Measurements from ENCODE around the gene CTNNA2. TPM values are rescaled to one million over a fixed set of nuclear protein-coding genes. Genes with fewer than 3 reads are reported as not detected.

Gene CTNNA2
- total RNA-seq, 1 experiment from 2014 or later, result 5.5 TPM

DNA sequence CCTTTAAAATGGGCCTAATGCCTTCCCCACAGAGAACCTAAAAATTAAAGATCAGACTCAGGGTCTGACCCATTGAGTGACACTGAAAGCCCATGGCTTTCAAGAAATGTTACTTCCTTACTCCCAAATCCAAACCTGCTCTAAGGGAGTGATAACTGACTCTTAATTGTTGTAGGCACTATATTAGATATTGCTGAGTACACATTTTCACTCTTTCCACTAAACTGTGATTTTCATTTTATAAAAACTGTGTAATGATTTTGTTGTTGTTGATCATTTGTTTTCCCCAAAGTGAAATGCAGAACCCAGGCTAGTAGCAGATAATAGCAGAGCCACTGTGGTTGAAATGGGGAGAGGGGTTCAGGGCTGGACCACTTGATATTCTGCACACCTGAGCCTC, 704.6 kb downstream of the CTNNA2 start:
- H3K79me2 ChIP-seq (ENCODE audit: insufficient read depth, low read length), result no peaks in the 10 kb centered on the region
- Mint-ChIP-seq H3K4me1 (no peaks in the 10 kb centered on the region), H3K36me3 (ENCODE audit: insufficient read depth in 1 of 3, low read depth in 3 of 3) (peaks cover 11 to 24% (median 15%) of the 10 kb centered on the region in 3 experiments), H3K27me3 (ENCODE audit: low read depth) (no peaks in the 10 kb centered on the region), H3K9me3 (peaks cover 27 to 29% of the 10 kb centered on the region in 2 experiments), H3K4me3 (no peak overlapping the region), H3K27ac (no peak overlapping the region)
- no peak overlapping the region for H3T11ph ChIP-seq (ENCODE audit: low read length)
- H2BK20ac ChIP-seq (ENCODE audit: low read depth, low read length, poor library complexity, severe bottlenecking), result no peak overlapping the region
- no peaks in the 10 kb centered on the region for H3K9me3 ChIP-seq (ENCODE audit: control insufficient read depth, low read depth, low read length)
- no peak overlapping the region for H2BK120ac ChIP-seq (ENCODE audit: low read depth, low read length, poor library complexity, severe bottlenecking)
- H3K27ac ChIP-seq (ENCODE audit: insufficient read length, low read depth, low read length), result no peak overlapping the region
- no peak overlapping the region for H2BK12ac ChIP-seq (ENCODE audit: insufficient read length, low read depth, low read length)
- no peak overlapping the region for H4K91ac ChIP-seq (ENCODE audit: insufficient read length, low read depth, low read length)
- no peak overlapping the region for H3K9ac ChIP-seq (ENCODE audit: extremely low read depth, insufficient read length, low read length)
- no peak overlapping the region for H3K4ac ChIP-seq (ENCODE audit: low read depth, low read length)
- H3K27me3 ChIP-seq (ENCODE audit: insufficient read depth, low read length), result no peaks in the 10 kb centered on the region
- H3K4me2 ChIP-seq (ENCODE audit: insufficient read depth, insufficient read length, low read length), result no peak overlapping the region
- no peaks in the 10 kb centered on the region for H4K20me1 ChIP-seq (ENCODE audit: control insufficient read depth, insufficient read depth, insufficient read length)
- H3K23me2 ChIP-seq (ENCODE audit: insufficient read length, low read depth, low read length, poor library complexity, severe bottlenecking), result no peaks in the 10 kb centered on the region
- H2BK5ac ChIP-seq (ENCODE audit: insufficient read length, low read length), result no peak overlapping the region
- H2AK5ac ChIP-seq (ENCODE audit: insufficient read length, low read length), result no peak overlapping the region
- H2AFZ ChIP-seq (ENCODE audit: low read length), result no peak overlapping the region
- no peak for DNase-seq
- no peak overlapping the region for H3K18ac ChIP-seq (ENCODE audit: insufficient read length, low read depth, low read length)
- no peaks in the 10 kb centered on the region for H3K4me1 ChIP-seq (ENCODE audit: insufficient read depth, low read length)
- no peak overlapping the region for H3K23ac ChIP-seq (ENCODE audit: insufficient read length, low read depth, low read length)
- no peak overlapping the region for H4K5ac ChIP-seq (ENCODE audit: insufficient read length, low read depth, low read length)
- no peaks in the 10 kb centered on the region for H3K79me1 ChIP-seq (ENCODE audit: insufficient read depth, low read depth, low read length, poor library complexity, severe bottlenecking)
- H2BK15ac ChIP-seq (ENCODE audit: low read depth, low read length), result no peak overlapping the region
- H4K8ac ChIP-seq (replicated peaks; ENCODE audit: insufficient read length, low read depth, low read length), result no peak overlapping the region
- H3K14ac ChIP-seq (ENCODE audit: insufficient read depth, low read length), result no peak overlapping the region
- no peak overlapping the region for H3K56ac ChIP-seq (ENCODE audit: insufficient read length, low read depth, low read length)
- TF ChIP-seq, protein P1, sequence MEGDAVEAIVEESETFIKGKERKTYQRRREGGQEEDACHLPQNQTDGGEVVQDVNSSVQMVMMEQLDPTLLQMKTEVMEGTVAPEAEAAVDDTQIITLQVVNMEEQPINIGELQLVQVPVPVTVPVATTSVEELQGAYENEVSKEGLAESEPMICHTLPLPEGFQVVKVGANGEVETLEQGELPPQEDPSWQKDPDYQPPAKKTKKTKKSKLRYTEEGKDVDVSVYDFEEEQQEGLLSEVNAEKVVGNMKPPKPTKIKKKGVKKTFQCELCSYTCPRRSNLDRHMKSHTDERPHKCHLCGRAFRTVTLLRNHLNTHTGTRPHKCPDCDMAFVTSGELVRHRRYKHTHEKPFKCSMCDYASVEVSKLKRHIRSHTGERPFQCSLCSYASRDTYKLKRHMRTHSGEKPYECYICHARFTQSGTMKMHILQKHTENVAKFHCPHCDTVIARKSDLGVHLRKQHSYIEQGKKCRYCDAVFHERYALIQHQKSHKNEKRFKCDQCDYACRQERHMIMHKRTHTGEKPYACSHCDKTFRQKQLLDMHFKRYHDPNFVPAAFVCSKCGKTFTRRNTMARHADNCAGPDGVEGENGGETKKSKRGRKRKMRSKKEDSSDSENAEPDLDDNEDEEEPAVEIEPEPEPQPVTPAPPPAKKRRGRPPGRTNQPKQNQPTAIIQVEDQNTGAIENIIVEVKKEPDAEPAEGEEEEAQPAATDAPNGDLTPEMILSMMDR (conservative IDR thresholded peaks at IDR 0.05), result no peak

All from H9 (cell line).